Ovary (tissue), 3 donors: ENCODE measurements around the gene DUSP22.

ENCODE experiments used
- POLR2A ChIP-seq: fragments of 450-650 bp; IDR thresholded peaks from one replicate; pipeline ENCODE4 v1.6.1; 2017; ENCODE audit warnings: antibody characterized with exemption, mild to moderate bottlenecking, moderate library complexity
- TF ChIP-seq, protein P1 (sequence below), 3 donors: fragments of 450-650 bp in 2 of 3; fragments of 200-600 bp in 1 of 3; IDR thresholded peaks; one replicate each; pipeline versions ENCODE4 v1.5.1 to v1.8.0; 2016 to 2022; ENCODE audit warnings: antibody characterized with exemption in 3 of 3, mild to moderate bottlenecking in 1 of 3
- donor health status: DM: no; HTN: no; CAD: no.

DNA sequence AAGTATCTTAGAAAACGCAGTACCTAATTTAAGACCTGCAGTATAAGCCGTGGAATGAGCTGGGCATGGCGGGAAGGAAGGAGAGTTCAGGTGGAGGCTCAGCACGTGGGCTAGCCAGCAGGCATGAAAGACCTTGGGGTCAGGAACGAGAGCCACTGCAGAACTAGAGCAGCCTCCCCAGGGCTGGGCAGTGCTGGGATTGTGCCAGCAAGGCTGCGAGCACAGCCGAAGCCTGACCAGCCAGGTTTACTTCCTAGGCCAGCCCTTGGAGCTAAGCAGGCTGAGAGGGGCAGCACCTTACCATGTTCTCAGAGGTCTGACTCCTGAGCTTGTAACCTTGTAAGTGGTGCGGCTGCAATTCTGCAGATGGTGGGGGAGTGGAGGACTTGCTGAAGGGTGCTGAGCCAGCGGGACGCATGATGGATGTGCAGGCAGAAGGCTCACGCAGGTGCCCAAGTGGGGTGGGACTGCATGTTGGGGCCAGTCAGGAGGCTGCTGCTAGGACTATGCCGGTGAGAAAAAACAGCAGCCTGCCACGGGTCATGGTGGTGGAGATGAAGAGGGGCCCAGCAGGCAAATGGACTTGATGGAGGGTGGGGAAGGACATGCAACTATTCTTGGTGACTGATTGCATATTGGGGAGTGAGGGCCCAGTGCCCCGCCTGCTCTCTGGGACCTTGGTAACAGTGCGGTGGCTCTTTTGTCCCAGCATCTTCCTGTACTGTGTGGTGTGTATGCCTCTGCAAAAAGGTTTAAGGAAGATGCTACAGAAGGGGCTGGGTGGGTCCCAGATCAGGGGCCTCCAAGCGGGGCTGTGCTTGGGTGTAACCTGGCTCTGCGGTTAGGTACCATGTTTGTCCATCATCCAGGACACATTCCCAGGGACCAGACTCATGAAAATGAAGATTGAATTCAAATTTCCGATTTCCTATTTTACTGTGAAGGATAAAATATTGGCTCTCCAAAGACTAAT is 61.6 kb downstream of the DUSP22 start:
- TF ChIP-seq, protein P1, sequence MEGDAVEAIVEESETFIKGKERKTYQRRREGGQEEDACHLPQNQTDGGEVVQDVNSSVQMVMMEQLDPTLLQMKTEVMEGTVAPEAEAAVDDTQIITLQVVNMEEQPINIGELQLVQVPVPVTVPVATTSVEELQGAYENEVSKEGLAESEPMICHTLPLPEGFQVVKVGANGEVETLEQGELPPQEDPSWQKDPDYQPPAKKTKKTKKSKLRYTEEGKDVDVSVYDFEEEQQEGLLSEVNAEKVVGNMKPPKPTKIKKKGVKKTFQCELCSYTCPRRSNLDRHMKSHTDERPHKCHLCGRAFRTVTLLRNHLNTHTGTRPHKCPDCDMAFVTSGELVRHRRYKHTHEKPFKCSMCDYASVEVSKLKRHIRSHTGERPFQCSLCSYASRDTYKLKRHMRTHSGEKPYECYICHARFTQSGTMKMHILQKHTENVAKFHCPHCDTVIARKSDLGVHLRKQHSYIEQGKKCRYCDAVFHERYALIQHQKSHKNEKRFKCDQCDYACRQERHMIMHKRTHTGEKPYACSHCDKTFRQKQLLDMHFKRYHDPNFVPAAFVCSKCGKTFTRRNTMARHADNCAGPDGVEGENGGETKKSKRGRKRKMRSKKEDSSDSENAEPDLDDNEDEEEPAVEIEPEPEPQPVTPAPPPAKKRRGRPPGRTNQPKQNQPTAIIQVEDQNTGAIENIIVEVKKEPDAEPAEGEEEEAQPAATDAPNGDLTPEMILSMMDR (IDR thresholded peaks at IDR 0.05): no peak
- no peak for TF ChIP-seq POLR2A
